PC-9 (cell line): Measurements from ENCODE around the gene HIF1A. TPM values are rescaled to one million over a fixed set of nuclear protein-coding genes. Genes with fewer than 3 reads are reported as not detected.

Experiments
- BruUV-seq: library from RNA; stranded (reverse); fragments of 400-500 nt; replicated peaks from 2 replicates; lab custom pipeline; 2021; lab: Mats Ljungman, UMichigan
- CTCF ChIA-PET: fragments of 300-600 bp; sonication (Branson Sonifier 250); formaldehyde crosslinking; loops from one replicate; lab custom pipeline; 2022; ENCODE audit warnings: antibody characterized with exemption; lab: Charles Lee
- POLR2A ChIA-PET: fragments of 300-600 bp; sonication (Branson Sonifier 250); formaldehyde crosslinking; loops from one replicate; lab custom pipeline; 2022; ENCODE audit warnings: antibody characterized with exemption; ENCODE audit not compliant: unreplicated experiment; lab: Charles Lee
- DNase-seq, 2 experiments: peaks; one replicate each; pipeline versions ENCODE4 v3.0.0 to v3.0.0-alpha.2; 2015 to 2022; ENCODE audit warnings: mixed read lengths in 1 of 2
- H2AFZ ChIP-seq: fragments of 200-600 bp; sonication (generic); 2 replicates; pipeline ENCODE4 v1.8.1; 2017; ENCODE audit warnings: antibody characterized with exemption
- H3F3A ChIP-seq: fragments of 200-600 bp; sonication (generic); 2 replicates; pipeline ENCODE4 v1.8.1; 2017; ENCODE audit warnings: antibody characterized with exemption, mild to moderate bottlenecking, low read depth; ENCODE audit not compliant: insufficient read depth
- H3K27ac ChIP-seq: fragments of 200-600 bp; sonication (generic); 2 replicates; pipeline ENCODE4 v1.6.1; 2016; ENCODE audit warnings: mixed run types
- H3K27me3 ChIP-seq: fragments of 200-600 bp; sonication (generic); 2 replicates; pipeline ENCODE4 v1.6.1; 2016; ENCODE audit warnings: low read depth, mixed run types; ENCODE audit not compliant: insufficient read depth
- H3K36me3 ChIP-seq: fragments of 200-600 bp; sonication (generic); 2 replicates; pipeline ENCODE4 v1.6.1; 2016; ENCODE audit warnings: low read depth, mixed run types
- H3K4me1 ChIP-seq: fragments of 200-600 bp; sonication (generic); replicated peaks from 2 replicates; pipeline ENCODE4 v1.6.1; 2016; ENCODE audit warnings: mixed run types; ENCODE audit not compliant: insufficient read depth
- H3K4me2 ChIP-seq: fragments of 200-600 bp; sonication (generic); 2 replicates; pipeline ENCODE4 v1.6.1; 2017; ENCODE audit warnings: mixed run types
- H3K4me3 ChIP-seq: fragments of 200-600 bp; sonication (generic); 2 replicates; pipeline ENCODE4 v1.6.1; 2016; ENCODE audit warnings: mixed run types
- H3K79me2 ChIP-seq: fragments of 200-600 bp; sonication (generic); 2 replicates; pipeline ENCODE4 v1.6.1; 2017; ENCODE audit warnings: low read depth, mixed run types
- H3K9me2 ChIP-seq: fragments of 200-600 bp; sonication (generic); 2 replicates; pipeline ENCODE4 v1.8.1; 2017; ENCODE audit warnings: mild to moderate bottlenecking; ENCODE audit not compliant: insufficient read depth
- H3K9me3 ChIP-seq: fragments of 200-600 bp; sonication (generic); 2 replicates; pipeline ENCODE4 v1.8.1; 2016; ENCODE audit warnings: low read depth; ENCODE audit not compliant: insufficient read depth
- H4K20me1 ChIP-seq: fragments of 200-600 bp; sonication (generic); 2 replicates; pipeline ENCODE4 v1.8.1; 2017; ENCODE audit not compliant: insufficient read depth
- CTCF ChIP-seq: fragments of 200-600 bp; sonication (generic); conservative IDR thresholded peaks from 2 replicates; pipeline ENCODE4 v1.6.1; 2017; ENCODE audit warnings: mixed run types, antibody characterized with exemption, mild to moderate bottlenecking, moderate library complexity
- EZH2 ChIP-seq: fragments of 200-600 bp; sonication (generic); IDR thresholded peaks from 2 replicates; pipeline ENCODE4 v1.8.0; 2017; ENCODE audit warnings: antibody characterized with exemption, low read depth
- intact Hi-C: fragments of 100-400 bp; cut with micrococcal nuclease; formaldehyde crosslinking; loops from one replicate; pipeline ENCODE4 v1.10.0; 2022; ENCODE audit not compliant: unreplicated experiment
- total RNA-seq: library from RNA; stranded (reverse); gene quantifications from 2 replicates; pipeline ENCODE4 v1.2.3, GENCODE V29; 2021

HIF1A gene
- total RNA-seq, 1 experiment from 2014 or later: 146 TPM

- no peak overlapping the region for H2AFZ ChIP-seq
- BruUV-seq: no TSS peak
- peak overlapping the region; percentile 35 for H3K27ac ChIP-seq
- peaks cover 99% of the 10 kb centered on the region for H3K79me2 ChIP-seq
- no peak for DNase-seq
- no peaks in the 10 kb centered on the region for H3K9me3 ChIP-seq
- ChIA-PET CTCF (interaction anchor here (1.0 kb wide), 1 partner anchor 256 kb away, joined by 6 read pairs; no protein-coding TSS in a partner anchor), POLR2A (no interaction called here)
- peaks cover 95% of the 10 kb centered on the region for H3K36me3 ChIP-seq
- intact Hi-C loops: no loop called here
- TF ChIP-seq CTCF (no peak), EZH2 (no peak)
- no peaks in the 10 kb centered on the region for H3K4me1 ChIP-seq
- H3K27me3 ChIP-seq: no peaks in the 10 kb centered on the region
- H3K4me3 ChIP-seq: no peak overlapping the region
- H3K4me2 ChIP-seq: no peak overlapping the region
- H3K9me2 ChIP-seq: no peaks in the 10 kb centered on the region
- H3F3A ChIP-seq: peaks cover 98% of the 10 kb centered on the region
- H4K20me1 ChIP-seq: peaks cover 28% of the 10 kb centered on the region
Observed at GRCh38 chr14:61726778-61727658, 31.7 kb downstream of the HIF1A start.

DNA sequence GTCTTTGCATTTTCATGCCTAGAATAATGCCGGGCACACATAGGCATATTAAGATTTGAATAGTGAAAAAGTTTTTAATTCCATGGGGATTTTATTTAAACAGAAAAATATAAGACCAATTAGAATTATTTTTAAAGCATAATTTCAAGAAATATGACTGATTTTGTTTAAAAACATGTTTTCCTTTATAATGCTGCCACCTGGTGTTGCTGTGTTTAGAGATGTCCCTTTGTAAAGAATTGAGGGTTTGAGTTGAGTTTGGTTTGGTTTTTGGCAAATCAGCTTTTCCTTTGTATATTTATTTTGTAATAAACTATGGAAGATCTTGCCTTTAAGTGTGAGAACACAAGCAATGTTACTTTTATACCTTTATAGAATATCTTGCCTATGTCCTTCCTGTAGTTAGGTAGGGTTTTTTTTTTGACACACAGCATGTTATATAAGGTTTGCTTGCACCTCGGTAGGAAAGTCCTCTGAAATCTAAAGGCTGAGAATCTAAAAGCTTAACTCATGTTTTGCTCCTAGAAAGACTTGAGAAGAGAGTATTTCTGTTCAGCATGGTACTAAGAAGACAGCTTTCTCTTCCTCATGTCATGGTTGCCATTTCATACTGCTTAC is 35.6 kb downstream of the HIF1A start:
- peaks cover 93% of the 10 kb centered on the region for H3K36me3 ChIP-seq
- no TSS peak for BruUV-seq
- peaks cover 16% of the 10 kb centered on the region for H4K20me1 ChIP-seq
- no peaks in the 10 kb centered on the region for H3K9me2 ChIP-seq
- peaks cover 99% of the 10 kb centered on the region for H3K79me2 ChIP-seq
- 0 out of 2 replicates have a peak overlapping the region, but pooled peaks have one; percentile 3 for H3K4me2 ChIP-seq
- H2AFZ ChIP-seq: no peak overlapping the region
- no peak for DNase-seq
- H3K4me3 ChIP-seq: no peak overlapping the region
- H3K9me3 ChIP-seq: peaks cover 4% of the 10 kb centered on the region; the same call in 1 of the 2 replicates
- H3K4me1 ChIP-seq: no peaks in the 10 kb centered on the region
- POLR2A ChIA-PET: no interaction called here
- intact Hi-C loops: loop anchor here (1.0 to 10.0 kb wide), 3 partner anchors 256 to 436 kb away; no protein-coding TSS in a partner anchor
- no peaks in the 10 kb centered on the region for H3K27me3 ChIP-seq
- peak overlapping the region; percentile 35 for H3K27ac ChIP-seq
- CTCF ChIA-PET: interaction anchor here (0.6 to 1.1 kb wide), 5 partner anchors 74 to 449 kb away, joined by 3 to 6 read pairs (median 3); no protein-coding TSS in a partner anchor
- TF ChIP-seq EZH2 (no peak), CTCF (peak; percentile 73)
- H3F3A ChIP-seq: peaks cover 93% of the 10 kb centered on the region

DNA sequence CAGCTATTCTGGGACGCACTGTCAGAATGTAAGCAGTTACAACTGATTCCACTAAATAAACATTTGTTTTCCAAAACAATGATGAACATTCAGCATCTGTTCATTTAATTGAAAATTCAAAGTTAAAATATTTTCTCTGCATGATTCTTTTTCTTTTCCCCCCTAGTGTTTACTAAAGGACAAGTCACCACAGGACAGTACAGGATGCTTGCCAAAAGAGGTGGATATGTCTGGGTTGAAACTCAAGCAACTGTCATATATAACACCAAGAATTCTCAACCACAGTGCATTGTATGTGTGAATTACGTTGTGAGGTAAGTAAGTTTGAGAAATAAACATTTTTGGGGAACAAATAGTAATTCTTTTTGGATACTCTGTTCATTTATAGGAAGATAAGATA is 38.7 kb downstream of the HIF1A start:
- H2AFZ ChIP-seq: no peak overlapping the region
- H3K27ac ChIP-seq: peak overlapping the region; percentile 22; the same call in 1 of the 2 replicates
- H4K20me1 ChIP-seq: peaks cover 16% of the 10 kb centered on the region
- CTCF ChIA-PET: no interaction called here
- H3K27me3 ChIP-seq: no peaks in the 10 kb centered on the region
- POLR2A ChIA-PET: no interaction called here
- no peak for DNase-seq
- H3K79me2 ChIP-seq: peaks cover 99% of the 10 kb centered on the region
- BruUV-seq: no TSS peak
- H3K36me3 ChIP-seq: peaks cover 90% of the 10 kb centered on the region
- no peak overlapping the region for H3K4me3 ChIP-seq
- intact Hi-C loops: loop anchor here (10.0 kb wide), 1 partner anchor 439 kb away; no protein-coding TSS in a partner anchor
- TF ChIP-seq EZH2 (no peak), CTCF (no peak)
- peaks cover 4% of the 10 kb centered on the region; the same call in 1 of the 2 replicates for H3K9me3 ChIP-seq
- no peak overlapping the region for H3K4me2 ChIP-seq
- H3F3A ChIP-seq: peaks cover 93% of the 10 kb centered on the region
- H3K9me2 ChIP-seq: no peaks in the 10 kb centered on the region
- no peaks in the 10 kb centered on the region for H3K4me1 ChIP-seq
